HG03460 (cell line): ENCODE data around the gene KLRG1.

ENCODE experiments used
- ATAC-seq: cut with Tn5 transposase; IDR thresholded peaks from one replicate; pipeline ENCODE4 v1.9.1; 2021; ENCODE audit not compliant: unreplicated experiment

The KLRG1 gene

GRCh38 chr12:8985213-8985754 lies 4.1 kb upstream of the KLRG1 start:
- no peak for ATAC-seq

GRCh38 chr12:8987163-8987562 lies 2.2 kb upstream of the KLRG1 start:
- no peak for ATAC-seq

GRCh38 chr12:8987685-8988084 lies 1.7 kb upstream of the KLRG1 start:
- ATAC-seq = no peak

- ATAC-seq = no peak
Observed at GRCh38 chr12:8991371-8992345, 2.3 kb downstream of the KLRG1 start.

GRCh38 chr12:8993827-8994226 lies 4.5 kb downstream of the KLRG1 start:
- ATAC-seq = no peak

GRCh38 chr12:8995021-8995775 lies 5.9 kb downstream of the KLRG1 start:
- ATAC-seq = no peak

GRCh38 chr12:8996682-8997405 lies 7.5 kb downstream of the KLRG1 start:
- peak; percentile 98 for ATAC-seq

- no peak for ATAC-seq
Observed at GRCh38 chr12:9001233-9001632, 11.9 kb downstream of the KLRG1 start.

GRCh38 chr12:9002335-9002734 lies 13.0 kb downstream of the KLRG1 start:
- no peak for ATAC-seq

GRCh38 chr12:9022592-9022991 lies 33.2 kb downstream of the KLRG1 start:
- ATAC-seq = no peak

- ATAC-seq = no peak
Observed at GRCh38 chr12:9024512-9024911, 35.2 kb downstream of the KLRG1 start.

GRCh38 chr12:9027161-9028059 lies 38.1 kb downstream of the KLRG1 start:
- ATAC-seq = no peak

GRCh38 chr12:9030776-9031175 lies 41.4 kb downstream of the KLRG1 start:
- ATAC-seq = no peak

- no peak for ATAC-seq
Observed at GRCh38 chr12:9032202-9032964, 43.0 kb downstream of the KLRG1 start.

- no peak for ATAC-seq
Observed at GRCh38 chr12:9033265-9033887, 44.0 kb downstream of the KLRG1 start.

- ATAC-seq = no peak
Observed at GRCh38 chr12:9034095-9034494, 44.7 kb downstream of the KLRG1 start.

GRCh38 chr12:9036227-9036626 lies 46.9 kb downstream of the KLRG1 start:
- ATAC-seq = no peak

- no peak for ATAC-seq
Observed at GRCh38 chr12:9037431-9037830, 48.1 kb downstream of the KLRG1 start.
